ENCODE data around the gene ARF1. TPM values are rescaled to one million over a fixed set of nuclear protein-coding genes. Genes with fewer than 3 reads are reported as not detected.

The ARF1 gene
- total RNA-seq, 1 donor from 2014 or later, result 339 TPM

DNA sequence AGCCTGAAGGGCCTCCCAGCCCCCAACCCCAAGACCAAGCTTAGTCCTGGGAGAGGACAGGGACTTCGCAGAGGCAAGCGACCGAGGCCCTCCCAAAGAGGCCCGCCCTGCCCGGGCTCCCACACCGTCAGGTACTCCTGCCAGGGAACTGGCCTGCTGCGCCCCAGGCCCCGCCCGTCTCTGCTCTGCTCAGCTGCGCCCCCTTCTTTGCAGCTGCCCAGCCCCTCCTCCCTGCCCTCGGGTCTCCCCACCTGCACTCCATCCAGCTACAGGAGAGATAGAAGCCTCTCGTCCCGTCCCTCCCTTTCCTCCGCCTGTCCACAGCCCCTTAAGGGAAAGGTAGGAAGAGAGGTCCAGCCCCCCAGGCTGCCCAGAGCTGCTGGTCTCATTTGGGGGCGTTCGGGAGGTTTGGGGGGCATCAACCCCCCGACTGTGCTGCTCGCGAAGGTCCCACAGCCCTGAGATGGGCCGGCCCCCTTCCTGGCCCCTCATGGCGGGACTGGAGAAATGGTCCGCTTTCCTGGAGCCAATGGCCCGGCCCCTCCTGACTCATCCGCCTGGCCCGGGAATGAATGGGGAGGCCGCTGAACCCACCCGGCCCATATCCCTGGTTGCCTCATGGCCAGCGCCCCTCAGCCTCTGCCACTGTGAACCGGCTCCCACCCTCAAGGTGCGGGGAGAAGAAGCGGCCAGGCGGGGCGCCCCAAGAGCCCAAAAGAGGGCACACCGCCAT is 21.9 kb upstream of the ARF1 start:
- Mint-ChIP-seq H3K36me3 (ENCODE audit: low read depth) (no peaks in the 10 kb centered on the region), H3K9me3 (ENCODE audit: low read depth) (peaks cover 3% of the 10 kb centered on the region), H3K4me3 (ENCODE audit: unreplicated experiment) (no peak overlapping the region), H3K27ac (ENCODE audit: unreplicated experiment) (no peak overlapping the region), H3K4me1 (ENCODE audit: low read depth) (peaks cover 9% of the 10 kb centered on the region), H3K27me3 (ENCODE audit: low read depth) (peaks cover 39% of the 10 kb centered on the region)
- TF ChIP-seq, protein P1, sequence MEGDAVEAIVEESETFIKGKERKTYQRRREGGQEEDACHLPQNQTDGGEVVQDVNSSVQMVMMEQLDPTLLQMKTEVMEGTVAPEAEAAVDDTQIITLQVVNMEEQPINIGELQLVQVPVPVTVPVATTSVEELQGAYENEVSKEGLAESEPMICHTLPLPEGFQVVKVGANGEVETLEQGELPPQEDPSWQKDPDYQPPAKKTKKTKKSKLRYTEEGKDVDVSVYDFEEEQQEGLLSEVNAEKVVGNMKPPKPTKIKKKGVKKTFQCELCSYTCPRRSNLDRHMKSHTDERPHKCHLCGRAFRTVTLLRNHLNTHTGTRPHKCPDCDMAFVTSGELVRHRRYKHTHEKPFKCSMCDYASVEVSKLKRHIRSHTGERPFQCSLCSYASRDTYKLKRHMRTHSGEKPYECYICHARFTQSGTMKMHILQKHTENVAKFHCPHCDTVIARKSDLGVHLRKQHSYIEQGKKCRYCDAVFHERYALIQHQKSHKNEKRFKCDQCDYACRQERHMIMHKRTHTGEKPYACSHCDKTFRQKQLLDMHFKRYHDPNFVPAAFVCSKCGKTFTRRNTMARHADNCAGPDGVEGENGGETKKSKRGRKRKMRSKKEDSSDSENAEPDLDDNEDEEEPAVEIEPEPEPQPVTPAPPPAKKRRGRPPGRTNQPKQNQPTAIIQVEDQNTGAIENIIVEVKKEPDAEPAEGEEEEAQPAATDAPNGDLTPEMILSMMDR (IDR thresholded peaks at IDR 0.05), result peak; percentile 19
- DNase-seq (ENCODE audit: low spot score), result peak; percentile 87

- TF ChIP-seq, protein P1 (IDR thresholded peaks at IDR 0.05), result no peak
- peak; percentile 63 for DNase-seq (ENCODE audit: low spot score)
- no peak overlapping the region for H3K4me3 Mint-ChIP-seq (ENCODE audit: unreplicated experiment)
- H3K36me3 Mint-ChIP-seq (ENCODE audit: low read depth), result no peaks in the 10 kb centered on the region
- no peaks in the 10 kb centered on the region for H3K9me3 Mint-ChIP-seq (ENCODE audit: low read depth)
- H3K27me3 Mint-ChIP-seq (ENCODE audit: low read depth), result peaks cover 31% of the 10 kb centered on the region
- peaks cover 9% of the 10 kb centered on the region for H3K4me1 Mint-ChIP-seq (ENCODE audit: low read depth)
- no peak overlapping the region for H3K27ac Mint-ChIP-seq (ENCODE audit: unreplicated experiment)
Observed at GRCh38 chr1:228061411-228062084, 21.0 kb upstream of the ARF1 start.

GRCh38 chr1:228062085-228062791 is 20.3 kb upstream of the ARF1 start:
- Mint-ChIP-seq H3K4me1 (ENCODE audit: low read depth) (peaks cover 9% of the 10 kb centered on the region), H3K27me3 (ENCODE audit: low read depth) (peaks cover 28% of the 10 kb centered on the region)

GRCh38 chr1:228062812-228063211 is 19.7 kb upstream of the ARF1 start:
- no peak overlapping the region for H3K27ac Mint-ChIP-seq (ENCODE audit: unreplicated experiment)

More at GRCh38 chr1:228062085-228062791, 20.3 kb upstream of the ARF1 start:
- H3K36me3 Mint-ChIP-seq (ENCODE audit: low read depth), result no peaks in the 10 kb centered on the region
- DNase-seq (ENCODE audit: low spot score), result no peak
- no peak overlapping the region for H3K4me3 Mint-ChIP-seq (ENCODE audit: unreplicated experiment)
- TF ChIP-seq, protein P1 (IDR thresholded peaks at IDR 0.05), result no peak
- H3K9me3 Mint-ChIP-seq (ENCODE audit: low read depth), result no peaks in the 10 kb centered on the region
- H3K27ac Mint-ChIP-seq (ENCODE audit: unreplicated experiment), result no peak overlapping the region

More at GRCh38 chr1:228062812-228063211, 19.7 kb upstream of the ARF1 start:
- DNase-seq (ENCODE audit: low spot score), result no peak
- Mint-ChIP-seq H3K4me1 (ENCODE audit: low read depth) (peaks cover 9% of the 10 kb centered on the region), H3K27me3 (ENCODE audit: low read depth) (peaks cover 25% of the 10 kb centered on the region), H3K4me3 (ENCODE audit: unreplicated experiment) (no peak overlapping the region), H3K36me3 (ENCODE audit: low read depth) (no peaks in the 10 kb centered on the region), H3K9me3 (ENCODE audit: low read depth) (no peaks in the 10 kb centered on the region)
- TF ChIP-seq, protein P1 (IDR thresholded peaks at IDR 0.05), result no peak

Data from chondrocyte (in vitro differentiated cells).